Vagina (tissue), 2 donors: Measurements from ENCODE around the gene RFX1.

Experiments used
- CTCF ChIP-seq, 3 experiments: fragments of 450-650 bp in 2 of 3; fragments of 200-600 bp in 1 of 3; sonication (generic) in 1 of 3; IDR thresholded peaks; one replicate each; pipeline ENCODE4 v1.5.1; 2017 to 2019; ENCODE audit warnings: antibody characterized with exemption in 3 of 3, mild to moderate bottlenecking in 2 of 3, moderate library complexity in 2 of 3
- POLR2A ChIP-seq, 2 donors: fragments of 450-650 bp; IDR thresholded peaks; one replicate each; pipeline ENCODE4 v1.6.1; 2017; ENCODE audit warnings: antibody characterized with exemption in 2 of 2, mild to moderate bottlenecking in 2 of 2, moderate library complexity in 2 of 2
- POLR2AphosphoS5 ChIP-seq, 2 donors: sonication (generic); formaldehyde crosslinking; IDR thresholded peaks; one replicate each; pipeline ENCODE4 v1.9.0; 2017; ENCODE audit warnings: antibody characterized with exemption in 2 of 2, mild to moderate bottlenecking in 2 of 2, low read depth in 1 of 2; ENCODE audit not compliant: insufficient read depth in 1 of 2

- no peak for TF ChIP-seq POLR2A (IDR thresholded peaks at IDR 0.05)
- TF ChIP-seq CTCF (IDR thresholded peaks at IDR 0.05): no peak
- no peak for TF ChIP-seq POLR2AphosphoS5 (IDR thresholded peaks at IDR 0.05; ENCODE audit: insufficient read depth in 1 of 2, low read depth in 1 of 2)
Observed at GRCh38 chr19:13998426-13998825, 7.7 kb downstream of the RFX1 start.
